Gastrocnemius medialis (tissue), 4 donors: ENCODE measurements around the gene HAAO. TPM values are rescaled to one million over a fixed set of nuclear protein-coding genes. Genes with fewer than 3 reads are reported as not detected.

Experiments used
- ATAC-seq, 2 donors: fragments of 150-250 bp; one replicate each; pipeline ENCODE4 v1.9.1; 2016
- DNase-seq, 2 donors: peaks; one replicate each; pipeline ENCODE4 v3.0.0-alpha.2; 2019
- H3K27ac ChIP-seq, 4 donors: fragments of 200-600 bp; sonication (generic); 1 replicate in 1 of 4; 2 replicates in 3 of 4; pipeline ENCODE4 v1.5.1; 2016 to 2018; ENCODE audit warnings: mild to moderate bottlenecking in 2 of 4, moderate library complexity in 1 of 4
- H3K27me3 ChIP-seq, 3 donors: fragments of 200-600 bp; sonication (generic) in 2 of 3; 1 replicate in 1 of 3; 2 replicates in 2 of 3; pipeline versions ENCODE4 v1.5.1 to v1.6.0; 2016 to 2019; ENCODE audit warnings: mild to moderate bottlenecking in 1 of 3, moderate library complexity in 1 of 3
- H3K36me3 ChIP-seq, 2 donors: fragments of 200-600 bp; sonication (generic) in 1 of 2; one replicate each; pipeline ENCODE4 v1.5.1; 2017 to 2018
- H3K4me1 ChIP-seq, 2 donors: fragments of 200-600 bp; sonication (generic) in 1 of 2; one replicate each; pipeline ENCODE4 v1.5.1; 2016 to 2017; ENCODE audit warnings: mild to moderate bottlenecking in 2 of 2
- H3K4me3 ChIP-seq, 4 donors: fragments of 200-600 bp; sonication (generic) in 3 of 4; 1 replicate in 1 of 4; 2 replicates in 3 of 4; pipeline ENCODE4 v1.5.1; 2016 to 2019; ENCODE audit warnings: mild to moderate bottlenecking in 2 of 4
- H3K9me3 ChIP-seq, 3 donors: fragments of 200-600 bp; sonication (generic) in 2 of 3; 1 replicate in 1 of 3; 2 replicates in 2 of 3; pipeline ENCODE4 v1.5.1; 2016 to 2019
- POLR2A ChIP-seq, 2 donors: fragments of 450-650 bp; IDR thresholded peaks; one replicate each; pipeline ENCODE4 v1.6.1; 2017; ENCODE audit warnings: antibody characterized with exemption in 2 of 2, mild to moderate bottlenecking in 2 of 2, moderate library complexity in 2 of 2
- in situ Hi-C, 4 donors: fragments of 200-750 bp; cut with MboI; loops; one replicate each; pipeline versions ENCODE4 v1.15.0 to v1.8.0; 2017; ENCODE audit warnings: low sequenced_read_pairs in 4 of 4
- intact Hi-C: fragments of 100-400 bp; cut with DNase I; formaldehyde crosslinking; loops from one replicate; pipeline ENCODE4 v1.15.1; 2023; ENCODE audit warnings: low total_unique reads
- total RNA-seq, 4 donors: library from RNA; depleted of rRNA; stranded (reverse); fragments of >200 nt; gene quantifications; one replicate each; pipeline versions ENCODE4 v1.1.0 to v1.2.3, GENCODE V29; 2016
- TF ChIP-seq, protein P1 (sequence below), 5 experiments: fragments of 450-650 bp in 3 of 5; fragments of 200-600 bp in 2 of 5; sonication (generic) in 2 of 5; IDR thresholded peaks in 4 of 5; conservative IDR thresholded peaks in 1 of 5; 1 replicate in 4 of 5; 2 replicates in 1 of 5; pipeline ENCODE4 v1.5.1; 2016 to 2019; ENCODE audit warnings: antibody characterized with exemption in 5 of 5, mild to moderate bottlenecking in 3 of 5, moderate library complexity in 3 of 5

HAAO gene
- total RNA-seq, 4 donors from 2014 or later, result 0.53 to 2.5 (median 2.1) TPM

- intact Hi-C loops, result no loop called here
- in situ Hi-C loops, result loop anchor here (10.0 to 25.0 kb wide), 5 partner anchors 106 to 731 kb away; partner anchors contain the start of gene ZFP36L2 (in 1 of the 4)
Observed at GRCh38 chr2:42830922-42831574, 38.7 kb upstream of the HAAO start.

DNA sequence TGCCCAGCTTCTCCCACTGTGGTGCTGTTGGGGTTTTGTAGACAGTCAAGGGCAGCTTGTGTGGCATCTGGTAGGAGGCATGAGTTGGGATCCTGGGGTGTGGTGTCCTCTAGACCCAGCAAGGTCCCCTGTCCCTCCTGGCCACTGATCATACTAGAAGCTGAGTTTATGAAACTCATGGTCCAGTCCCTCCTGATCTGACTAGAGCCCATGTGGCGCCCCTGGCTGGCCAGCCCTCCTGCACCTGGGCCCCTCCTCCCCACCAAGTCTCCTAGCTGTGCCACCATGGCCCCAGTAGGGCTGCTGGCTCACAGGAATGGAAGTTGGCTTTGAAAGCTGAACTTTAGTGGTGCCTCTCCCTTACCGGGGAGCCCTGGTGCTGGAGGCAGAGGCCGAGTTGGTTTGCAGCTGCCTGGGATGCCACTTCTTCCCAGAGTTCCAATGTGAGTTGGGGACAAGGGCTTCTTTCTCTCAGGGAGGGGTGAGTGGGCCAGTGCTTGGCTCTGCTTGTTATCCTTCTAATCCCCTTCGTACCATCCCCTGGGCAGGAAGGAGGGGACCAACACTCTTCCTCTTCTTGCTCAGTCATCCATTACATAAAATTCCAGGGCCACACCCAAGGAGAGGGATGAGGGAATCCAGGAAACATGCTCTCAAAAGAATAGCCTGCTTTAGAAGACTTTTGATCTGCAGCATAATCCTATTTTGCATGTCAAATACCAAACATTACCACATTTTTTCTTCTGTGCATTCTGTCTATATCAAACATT, 37.5 kb upstream of the HAAO start:
- Histone ChIP-seq H3K4me3 (no peak overlapping the region), H3K9me3 (no peaks in the 10 kb centered on the region), H3K36me3 (no peaks in the 10 kb centered on the region), H3K27me3 (no peaks in the 10 kb centered on the region), H3K27ac (peak overlapping the region in 1 of 4 donors; percentile 16), H3K4me1 (peaks cover 11 to 17% of the 10 kb centered on the region in 2 donors)
- intact Hi-C loops, result loop anchor here (2.0 to 5.0 kb wide), 6 partner anchors 77 to 711 kb away; partner anchors contain the start of gene ZFP36L2
- in situ Hi-C loops, result loop anchor here (10.0 to 25.0 kb wide), 6 partner anchors 107 to 745 kb away; partner anchors contain the start of gene ZFP36L2 (in 1 of the 4)
- no peak for ATAC-seq
- TF ChIP-seq, protein P1, sequence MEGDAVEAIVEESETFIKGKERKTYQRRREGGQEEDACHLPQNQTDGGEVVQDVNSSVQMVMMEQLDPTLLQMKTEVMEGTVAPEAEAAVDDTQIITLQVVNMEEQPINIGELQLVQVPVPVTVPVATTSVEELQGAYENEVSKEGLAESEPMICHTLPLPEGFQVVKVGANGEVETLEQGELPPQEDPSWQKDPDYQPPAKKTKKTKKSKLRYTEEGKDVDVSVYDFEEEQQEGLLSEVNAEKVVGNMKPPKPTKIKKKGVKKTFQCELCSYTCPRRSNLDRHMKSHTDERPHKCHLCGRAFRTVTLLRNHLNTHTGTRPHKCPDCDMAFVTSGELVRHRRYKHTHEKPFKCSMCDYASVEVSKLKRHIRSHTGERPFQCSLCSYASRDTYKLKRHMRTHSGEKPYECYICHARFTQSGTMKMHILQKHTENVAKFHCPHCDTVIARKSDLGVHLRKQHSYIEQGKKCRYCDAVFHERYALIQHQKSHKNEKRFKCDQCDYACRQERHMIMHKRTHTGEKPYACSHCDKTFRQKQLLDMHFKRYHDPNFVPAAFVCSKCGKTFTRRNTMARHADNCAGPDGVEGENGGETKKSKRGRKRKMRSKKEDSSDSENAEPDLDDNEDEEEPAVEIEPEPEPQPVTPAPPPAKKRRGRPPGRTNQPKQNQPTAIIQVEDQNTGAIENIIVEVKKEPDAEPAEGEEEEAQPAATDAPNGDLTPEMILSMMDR (IDR thresholded peaks at IDR 0.05 in 4 of 5, conservative IDR thresholded peaks at IDR 0.05 in 1 of 5), result no peak
- no peak for TF ChIP-seq POLR2A (IDR thresholded peaks at IDR 0.05)
- DNase-seq, result no peak

More at GRCh38 chr2:42830922-42831574, 38.7 kb upstream of the HAAO start:
- Histone ChIP-seq H3K36me3 (no peaks in the 10 kb centered on the region), H3K4me1 (peaks cover 11 to 17% of the 10 kb centered on the region in 2 donors), H3K27me3 (no peaks in the 10 kb centered on the region), H3K9me3 (no peaks in the 10 kb centered on the region), H3K4me3 (no peak overlapping the region), H3K27ac (no peak overlapping the region)
- no peak for TF ChIP-seq POLR2A (IDR thresholded peaks at IDR 0.05)
- TF ChIP-seq, protein P1 (IDR thresholded peaks at IDR 0.05 in 4 of 5, conservative IDR thresholded peaks at IDR 0.05 in 1 of 5), result no peak
- ATAC-seq (no peak), DNase-seq (no peak)

GRCh38 chr2:42828487-42829425, 36.4 kb upstream of the HAAO start:
- Histone ChIP-seq H3K9me3 (no peaks in the 10 kb centered on the region), H3K4me1 (peaks cover 11 to 17% of the 10 kb centered on the region in 2 donors), H3K27ac (peak overlapping the region in 1 of 4 donors; percentile 63), H3K4me3 (no peak overlapping the region), H3K27me3 (no peaks in the 10 kb centered on the region), H3K36me3 (no peaks in the 10 kb centered on the region)
- peak; percentile 43 to 62 for DNase-seq
- peak; percentile 64 to 78 for ATAC-seq
- TF ChIP-seq POLR2A (IDR thresholded peaks at IDR 0.05), result no peak
- TF ChIP-seq, protein P1 (IDR thresholded peaks at IDR 0.05 in 4 of 5, conservative IDR thresholded peaks at IDR 0.05 in 1 of 5), result peak; percentile 75 to 91 (median 87)
- in situ Hi-C loops, result loop anchor here (10.0 to 25.0 kb wide), 6 partner anchors 109 to 746 kb away; partner anchors contain the start of gene ZFP36L2 (in 1 of the 4)
- intact Hi-C loops, result loop anchor here (2.0 to 5.0 kb wide), 6 partner anchors 79 to 712 kb away; partner anchors contain the start of gene ZFP36L2
